ENCODE data around the gene FMN2.
"Not testable (repeated sequence)": the region's sequence is repeated elsewhere in the genome, so short reads cannot be mapped to it uniquely, and the experiment has no call there.

Gene FMN2

DNA sequence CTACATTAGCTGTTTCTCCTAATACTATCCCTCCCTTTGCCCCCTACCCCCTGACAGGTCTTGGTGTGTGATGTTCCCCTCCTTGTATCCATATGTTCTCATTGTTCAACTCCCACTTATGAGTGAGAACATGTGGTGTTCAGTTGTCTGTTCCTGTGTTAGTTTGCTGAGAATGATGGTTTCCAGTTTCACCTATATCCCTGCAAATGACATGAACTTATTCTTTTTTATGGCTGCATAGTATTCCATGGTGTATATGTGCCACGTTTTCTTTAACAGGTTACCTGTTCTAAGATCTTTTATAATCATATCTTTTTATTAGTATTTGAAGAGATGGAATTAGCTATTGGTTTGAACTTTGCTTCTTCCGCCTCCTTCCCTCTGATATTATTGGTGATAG lies 172.8 kb downstream of the FMN2 start:
- DNase-seq, result not testable (repeated sequence)

DNA sequence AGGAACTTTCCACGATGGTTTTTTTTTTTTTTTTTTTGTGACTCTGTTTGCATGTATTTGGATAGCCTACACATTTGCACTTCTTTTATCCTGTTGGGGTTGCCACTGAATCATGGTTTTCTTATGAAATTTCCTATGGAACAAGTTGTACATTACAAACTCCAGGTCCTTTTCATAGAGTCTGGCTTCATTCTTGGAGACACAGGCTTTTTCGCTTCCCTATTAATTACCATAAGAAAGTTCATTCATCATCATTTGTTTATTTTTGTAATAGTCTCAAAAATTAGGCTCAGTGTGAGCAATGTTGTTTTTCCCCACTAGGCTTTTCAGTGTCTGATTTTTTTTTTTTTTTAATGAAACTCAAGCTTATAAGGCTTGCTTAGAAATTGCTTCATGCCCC lies 179.4 kb downstream of the FMN2 start:
- no peak for DNase-seq

DNA sequence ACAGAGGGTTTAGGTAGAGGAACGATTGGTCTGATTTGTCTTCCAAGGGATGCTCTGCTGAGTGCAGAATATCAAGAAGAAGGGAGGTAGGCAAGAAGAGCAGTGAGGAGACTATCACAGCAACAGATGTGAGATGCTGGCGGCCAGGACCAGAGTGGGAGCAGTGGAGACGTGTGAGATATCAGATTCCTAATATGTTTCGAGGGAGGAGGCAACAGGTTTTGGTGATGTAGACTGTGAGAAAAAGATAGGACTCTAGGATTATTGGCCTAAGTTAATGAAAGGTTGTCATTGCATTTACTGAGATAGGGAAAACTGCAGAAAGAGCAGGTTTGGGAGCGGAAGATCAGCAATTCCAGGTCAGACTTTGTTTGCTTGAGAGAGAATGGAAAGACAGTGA lies 182.9 kb downstream of the FMN2 start:
- no peak for DNase-seq

DNA sequence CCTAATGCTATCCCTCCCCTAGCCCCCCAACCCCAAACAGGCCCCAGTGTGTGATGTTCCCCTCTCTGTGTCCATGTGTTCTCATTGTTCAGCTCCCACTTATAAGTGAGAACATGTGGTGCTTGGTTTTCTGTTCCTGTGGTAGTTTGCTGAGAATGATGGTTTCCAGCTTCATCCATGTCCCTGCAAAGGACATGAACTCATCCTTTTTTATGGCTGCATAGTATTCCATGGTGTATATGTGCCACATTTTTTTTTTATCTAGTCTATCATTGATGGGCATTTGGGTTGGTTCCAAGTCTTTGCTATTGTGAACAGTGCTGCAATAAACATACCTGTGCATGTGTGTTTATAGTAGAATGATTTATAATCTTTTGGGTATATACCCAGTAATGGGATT lies 183.5 kb downstream of the FMN2 start:
- DNase-seq, result not testable (repeated sequence)

DNA sequence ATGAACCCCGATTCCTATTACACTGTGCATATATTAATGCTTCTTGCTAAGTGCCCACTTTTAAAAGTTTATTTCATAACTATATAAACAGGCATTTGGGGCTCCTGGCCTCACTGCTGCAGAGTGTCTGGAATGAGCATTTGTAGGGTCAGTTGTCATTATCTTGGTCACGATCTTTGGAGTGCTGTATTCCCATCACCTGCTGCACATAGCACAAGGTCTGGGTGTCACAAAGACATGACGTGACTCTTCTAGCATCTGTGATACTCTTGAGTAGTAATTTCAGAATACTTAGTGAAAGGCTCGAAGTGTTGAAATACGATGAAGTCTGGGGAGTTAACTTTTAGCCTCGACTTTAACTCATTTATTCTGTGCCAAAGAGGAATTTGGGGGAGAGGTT lies 186.4 kb downstream of the FMN2 start:
- no peak for DNase-seq

DNA sequence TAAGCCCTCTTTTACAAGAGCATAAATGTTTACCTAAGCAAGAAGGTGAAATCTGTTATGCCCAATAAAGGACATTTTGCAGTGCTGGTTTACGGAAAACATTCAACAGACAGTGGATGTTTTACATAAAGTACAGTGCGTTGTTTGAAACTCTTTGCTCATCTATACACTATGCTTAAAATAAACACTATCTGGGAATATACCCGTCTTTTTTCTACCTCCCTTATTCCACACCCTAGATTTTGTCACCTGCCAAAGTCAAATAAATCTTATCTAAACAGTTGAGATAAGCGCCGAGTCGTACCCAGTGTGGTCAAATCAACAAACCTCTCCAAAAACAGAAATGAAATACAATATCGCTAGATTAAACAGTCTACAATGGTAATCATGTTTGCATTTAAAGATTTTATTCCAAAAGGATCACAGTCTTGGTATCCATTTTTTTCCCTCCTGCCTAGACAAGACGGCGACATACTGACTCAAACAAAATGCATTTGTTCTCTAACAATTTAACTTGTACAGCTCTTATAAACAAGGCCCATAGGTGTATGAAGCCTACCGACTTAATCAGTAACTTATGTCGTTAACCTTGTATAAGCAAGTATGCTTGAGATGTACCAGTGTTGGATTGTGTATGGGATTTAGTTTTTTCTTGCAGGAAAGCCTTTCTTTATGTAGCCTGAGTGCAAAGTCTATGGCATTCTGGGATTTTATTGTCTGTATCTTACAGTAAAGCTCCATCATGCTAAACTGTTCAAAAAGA lies 189.1 kb downstream of the FMN2 start:
- no peak for DNase-seq

DNA sequence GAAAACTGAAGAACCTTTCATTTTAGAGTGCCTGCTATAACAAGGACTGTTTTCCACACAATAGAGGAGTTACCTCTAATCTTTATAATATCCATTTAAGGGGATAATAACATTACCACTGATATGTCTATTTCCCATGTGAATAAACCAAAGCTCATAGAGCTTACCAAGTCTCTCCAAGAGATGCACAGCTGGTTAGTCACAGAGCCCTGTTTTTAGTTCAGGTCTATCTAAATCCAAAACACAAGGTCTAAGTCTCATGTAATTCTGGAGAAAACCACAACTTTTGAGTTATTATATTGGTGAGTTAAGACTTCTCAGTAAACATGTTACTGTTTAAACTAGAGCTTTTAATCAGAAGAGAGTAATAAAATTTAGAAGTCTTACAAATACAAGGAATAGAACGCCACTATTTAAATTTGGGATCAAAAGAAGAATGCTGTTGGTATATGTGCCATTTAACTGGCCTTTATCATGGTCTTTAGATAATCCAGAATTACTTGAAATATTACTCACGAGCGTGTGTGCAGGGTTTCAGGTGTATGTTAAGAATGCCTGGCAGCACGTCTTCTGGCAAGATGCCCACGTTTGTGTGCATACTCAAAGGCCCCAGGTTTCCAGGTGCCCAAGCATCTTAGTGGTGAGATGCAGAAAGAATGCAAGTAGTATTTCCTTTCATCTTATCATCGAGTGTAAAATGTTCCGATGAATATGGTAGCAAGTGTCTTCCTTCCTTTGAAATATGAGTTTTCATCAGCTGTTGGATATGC lies 190.6 kb downstream of the FMN2 start:
- no peak for DNase-seq

DNA sequence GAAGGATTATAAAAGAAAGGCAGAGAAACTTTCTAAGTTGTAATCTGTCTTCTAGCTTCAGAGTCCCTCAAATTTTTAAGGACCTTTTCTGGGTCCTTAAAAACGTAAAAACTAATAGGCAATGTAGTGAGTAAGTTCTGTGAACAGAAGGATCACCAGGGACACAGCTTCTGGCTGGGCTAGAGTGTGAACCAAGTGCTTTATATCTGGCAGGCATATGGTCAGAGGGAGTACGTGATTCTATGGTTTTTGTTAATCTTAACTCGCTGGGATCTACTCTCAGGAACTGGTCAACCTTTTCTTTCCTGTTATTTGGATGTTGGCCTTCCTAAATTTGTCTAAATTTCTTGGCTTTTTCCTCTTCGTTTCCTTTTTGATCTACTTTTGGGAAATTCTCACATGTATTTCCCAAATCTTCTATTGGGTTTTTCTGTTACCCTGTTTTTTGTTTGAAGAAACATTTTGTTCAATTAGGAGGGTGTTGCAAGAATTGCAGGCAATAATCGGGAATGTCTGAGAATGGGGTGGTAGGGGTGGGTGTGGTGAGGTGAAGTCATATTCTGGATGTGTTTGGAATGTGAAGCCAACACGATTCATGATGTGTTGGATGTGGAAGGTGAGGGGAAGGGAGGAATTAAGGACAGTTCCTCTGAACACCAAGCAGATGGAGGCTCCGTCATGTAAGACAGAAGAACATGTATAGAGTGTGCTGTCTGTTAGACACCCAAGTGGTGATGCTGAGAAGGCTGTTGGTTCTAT lies 193.2 kb downstream of the FMN2 start:
- no peak for DNase-seq

DNA sequence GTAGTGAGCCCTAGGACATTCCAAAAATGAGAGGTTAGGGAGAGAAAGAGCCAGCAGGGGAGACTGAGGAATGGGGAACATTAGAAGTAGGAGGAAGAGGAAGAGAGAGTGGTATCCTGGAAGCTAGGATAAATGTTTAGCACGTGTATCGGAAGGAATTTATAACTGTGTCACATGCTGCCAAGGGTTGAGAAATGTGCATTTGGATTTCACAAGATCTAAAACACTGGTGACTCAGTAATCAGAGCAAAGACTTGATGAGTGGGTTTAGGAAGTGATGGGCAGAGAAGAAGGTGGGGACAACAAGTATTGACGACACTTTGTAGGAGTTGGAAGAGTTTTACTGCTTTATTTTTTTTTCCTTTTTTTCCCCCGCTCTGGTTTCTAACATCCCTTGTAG lies 193.9 kb downstream of the FMN2 start:
- DNase-seq, result no peak

DNA sequence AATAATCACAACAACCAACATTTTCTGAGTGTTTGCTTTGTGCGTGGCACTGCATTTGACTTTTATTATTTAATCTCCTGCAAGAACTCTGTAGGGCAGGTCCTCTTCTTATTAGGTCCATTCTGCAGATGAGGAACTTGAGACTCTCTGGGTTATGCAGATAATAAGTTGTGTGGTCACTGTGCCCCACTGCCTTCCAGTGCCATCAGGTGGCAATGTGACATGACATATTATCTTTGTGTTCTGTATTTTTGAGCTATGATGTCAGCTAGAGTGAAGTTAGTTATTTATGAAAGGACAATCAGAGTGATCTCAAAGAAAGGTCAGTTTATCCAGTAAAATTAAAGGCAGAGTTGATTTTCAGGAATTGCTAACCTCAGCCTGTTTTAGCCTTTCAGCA lies 196.0 kb downstream of the FMN2 start:
- DNase-seq, result peak; percentile 32

DNA sequence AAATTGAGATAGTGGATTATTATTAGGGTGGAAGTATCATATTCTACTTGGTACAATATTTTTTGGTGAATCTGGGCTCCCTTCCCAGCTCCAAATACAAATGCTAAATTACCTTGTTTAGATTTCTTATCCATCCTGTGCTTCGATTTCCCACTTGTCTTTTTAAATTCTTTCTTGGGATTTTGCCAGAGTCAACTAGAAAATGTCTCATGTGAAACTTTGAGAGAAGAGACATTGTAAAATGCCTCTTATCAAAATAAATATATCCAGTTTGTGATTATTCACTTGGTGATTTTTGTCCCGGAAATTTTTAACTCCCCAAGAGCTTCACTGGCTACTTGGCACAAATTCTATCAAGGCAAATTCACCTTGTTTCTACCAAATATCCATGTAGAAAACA lies 202.0 kb downstream of the FMN2 start:
- no peak for DNase-seq

DNA sequence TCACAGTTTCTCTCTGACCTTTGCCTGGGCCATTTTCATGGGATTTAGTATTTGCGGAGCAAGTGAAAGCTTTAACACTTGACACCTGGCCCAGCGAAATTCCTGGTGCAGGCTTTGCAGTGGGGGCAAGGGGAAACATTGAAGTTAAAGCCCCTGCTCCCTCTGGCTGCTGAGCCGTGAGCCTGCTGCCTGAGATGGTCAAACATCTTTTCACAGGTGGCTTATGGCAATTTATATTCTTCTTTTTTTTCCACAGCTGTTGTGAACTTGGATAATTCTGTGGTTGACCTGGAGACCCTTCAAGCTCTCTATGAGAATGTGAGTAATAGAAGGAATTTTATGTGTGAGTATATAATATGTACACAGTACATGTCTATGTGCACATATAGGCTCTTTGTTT lies 202.9 kb downstream of the FMN2 start:
- DNase-seq, result no peak

DNA sequence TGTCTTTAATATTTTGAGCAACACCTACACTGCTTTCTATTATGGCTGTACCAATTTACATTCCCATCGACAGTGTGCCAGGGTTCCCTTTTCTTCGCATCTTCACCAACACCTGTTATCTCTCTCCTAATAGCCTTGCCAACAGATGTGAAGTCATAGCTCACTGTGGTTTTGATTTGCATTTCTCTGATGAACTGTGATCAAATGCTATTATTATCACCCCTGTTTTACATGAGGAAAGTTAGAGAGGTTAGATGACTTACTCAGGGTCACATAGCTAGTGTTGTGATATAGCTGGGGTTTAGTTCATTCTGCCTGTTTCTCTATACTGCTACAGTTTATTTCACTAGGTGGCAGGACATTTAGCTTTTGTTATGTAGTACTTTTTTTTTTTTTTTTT lies 204.1 kb downstream of the FMN2 start:
- no peak for DNase-seq

DNA sequence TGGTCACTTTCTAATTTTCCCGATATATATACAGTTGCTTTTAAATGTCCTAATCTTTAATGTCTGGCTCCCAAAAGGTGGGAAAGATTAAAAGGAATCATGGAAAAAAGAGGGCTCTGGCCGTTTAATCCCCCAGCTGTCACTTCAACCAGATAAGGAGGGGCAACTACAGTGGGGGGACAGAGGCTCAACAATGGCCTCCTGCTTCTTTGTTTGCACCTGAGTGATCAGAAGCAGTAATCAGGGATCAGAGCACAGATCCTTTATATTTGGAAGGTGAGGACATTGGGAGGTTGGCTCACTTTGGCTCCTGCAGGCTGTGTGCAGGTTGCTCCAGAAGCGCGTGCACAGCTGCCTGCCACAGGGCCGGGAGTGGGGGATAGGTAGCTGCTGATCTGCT lies 212.8 kb downstream of the FMN2 start:
- no peak for DNase-seq

DNA sequence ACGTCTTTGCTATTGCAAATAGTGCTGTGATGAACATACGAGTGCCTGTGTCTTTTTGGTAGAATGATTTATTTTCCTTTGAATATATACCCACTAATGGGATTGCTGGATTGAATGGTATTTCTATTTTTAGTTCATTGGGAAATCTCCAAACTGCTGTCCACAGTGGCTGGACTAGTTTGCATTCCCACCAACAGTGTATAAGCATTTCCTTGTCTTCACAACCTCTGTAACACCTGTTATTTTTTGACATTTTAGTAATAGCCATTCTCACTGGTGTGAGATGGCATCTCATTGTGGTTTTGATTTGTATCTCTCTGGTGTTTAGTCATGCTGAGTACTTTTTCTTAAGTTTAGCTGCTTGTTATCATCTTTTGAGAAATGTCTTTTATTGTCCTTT lies 215.0 kb downstream of the FMN2 start:
- no peak for DNase-seq

DNA sequence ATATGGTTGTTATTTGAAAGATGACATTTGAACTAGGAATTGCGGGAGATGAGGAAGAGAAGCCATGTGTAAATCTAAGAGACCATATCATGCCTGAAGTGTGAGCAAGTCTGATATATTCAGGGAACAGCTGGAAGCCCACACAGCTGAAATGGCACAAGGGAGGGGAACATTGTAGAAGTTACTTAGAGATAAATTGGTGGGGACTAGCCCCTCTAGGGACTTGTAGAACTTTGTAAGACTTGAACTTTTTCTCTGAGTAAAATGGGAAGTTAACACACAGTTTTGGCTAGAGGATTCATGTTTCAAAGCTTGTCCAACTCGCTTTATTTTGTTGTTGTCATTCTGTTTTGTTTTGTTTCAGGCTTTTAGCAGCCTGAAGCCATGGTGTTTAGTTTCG lies 216.4 kb downstream of the FMN2 start:
- DNase-seq, result no peak

DNA sequence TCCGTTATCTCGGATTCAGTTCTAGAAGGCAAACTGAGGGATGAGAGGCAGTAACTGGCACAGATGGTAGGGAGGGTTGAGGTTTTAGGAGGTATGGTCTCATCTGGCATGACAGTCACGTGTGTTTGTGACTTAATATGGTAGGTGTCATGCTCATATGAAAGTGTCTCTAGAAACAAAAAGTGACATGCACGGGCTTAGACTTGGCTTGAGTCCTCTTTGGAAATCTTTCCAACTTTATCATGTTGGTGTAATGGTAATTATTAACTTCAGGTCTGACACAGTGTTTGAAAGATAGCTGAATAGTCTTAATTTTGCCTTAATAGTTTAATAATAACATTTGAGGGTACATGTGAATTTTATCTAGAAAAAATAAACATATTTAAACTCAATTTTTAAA lies 218.1 kb downstream of the FMN2 start:
- no peak for DNase-seq

DNA sequence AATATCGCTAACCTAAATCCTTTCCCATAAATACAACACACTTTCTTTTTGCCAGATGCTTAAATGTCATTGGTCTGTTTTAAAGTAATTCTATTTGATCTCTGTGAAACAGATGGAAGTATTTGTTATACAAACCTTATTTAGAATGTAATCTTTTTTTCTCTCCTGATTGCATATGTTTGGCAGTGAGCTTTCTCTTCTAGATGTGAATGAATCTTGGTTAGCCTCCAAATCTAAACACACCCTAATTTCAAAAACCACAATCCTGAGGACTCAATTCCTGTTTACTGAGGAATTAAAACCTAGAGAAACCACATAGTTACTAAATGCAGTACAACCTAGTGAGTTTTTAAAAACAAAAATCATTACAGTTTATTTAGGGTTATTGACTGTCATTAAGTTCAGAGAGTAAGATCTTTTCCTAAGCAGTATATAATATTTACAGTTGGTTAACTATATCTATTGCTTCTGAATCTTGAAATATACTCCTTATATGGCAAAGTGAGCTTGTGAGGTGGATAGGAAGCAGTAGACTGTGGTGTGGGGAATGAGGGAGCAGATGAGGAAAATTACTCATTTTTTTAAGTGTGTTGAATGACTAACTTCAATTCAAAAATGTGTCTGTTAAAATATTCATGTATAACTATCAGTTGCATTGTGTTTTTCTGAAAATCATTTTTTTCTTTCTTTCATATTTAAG lies 218.7 kb downstream of the FMN2 start:
- no peak for DNase-seq

DNA sequence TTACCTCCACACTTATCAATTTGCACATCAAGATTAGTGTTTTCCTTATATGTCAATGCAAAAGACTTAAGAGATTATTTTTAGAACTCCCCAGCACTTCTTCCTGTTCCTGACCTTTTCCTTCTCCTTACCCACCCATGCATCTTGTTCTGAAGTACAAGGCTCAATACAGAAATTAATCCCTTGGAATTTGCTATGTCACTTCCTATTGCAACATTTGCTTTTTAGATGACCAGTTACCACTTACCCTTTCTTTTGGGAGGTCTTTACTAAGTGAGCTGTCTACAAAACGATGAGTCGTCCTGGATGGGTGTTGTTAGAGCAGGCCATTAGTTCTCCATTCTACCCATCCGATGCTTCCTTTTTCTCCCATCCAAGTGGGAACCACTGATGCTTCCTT lies 221.2 kb downstream of the FMN2 start:
- peak; percentile 25 for DNase-seq

DNA sequence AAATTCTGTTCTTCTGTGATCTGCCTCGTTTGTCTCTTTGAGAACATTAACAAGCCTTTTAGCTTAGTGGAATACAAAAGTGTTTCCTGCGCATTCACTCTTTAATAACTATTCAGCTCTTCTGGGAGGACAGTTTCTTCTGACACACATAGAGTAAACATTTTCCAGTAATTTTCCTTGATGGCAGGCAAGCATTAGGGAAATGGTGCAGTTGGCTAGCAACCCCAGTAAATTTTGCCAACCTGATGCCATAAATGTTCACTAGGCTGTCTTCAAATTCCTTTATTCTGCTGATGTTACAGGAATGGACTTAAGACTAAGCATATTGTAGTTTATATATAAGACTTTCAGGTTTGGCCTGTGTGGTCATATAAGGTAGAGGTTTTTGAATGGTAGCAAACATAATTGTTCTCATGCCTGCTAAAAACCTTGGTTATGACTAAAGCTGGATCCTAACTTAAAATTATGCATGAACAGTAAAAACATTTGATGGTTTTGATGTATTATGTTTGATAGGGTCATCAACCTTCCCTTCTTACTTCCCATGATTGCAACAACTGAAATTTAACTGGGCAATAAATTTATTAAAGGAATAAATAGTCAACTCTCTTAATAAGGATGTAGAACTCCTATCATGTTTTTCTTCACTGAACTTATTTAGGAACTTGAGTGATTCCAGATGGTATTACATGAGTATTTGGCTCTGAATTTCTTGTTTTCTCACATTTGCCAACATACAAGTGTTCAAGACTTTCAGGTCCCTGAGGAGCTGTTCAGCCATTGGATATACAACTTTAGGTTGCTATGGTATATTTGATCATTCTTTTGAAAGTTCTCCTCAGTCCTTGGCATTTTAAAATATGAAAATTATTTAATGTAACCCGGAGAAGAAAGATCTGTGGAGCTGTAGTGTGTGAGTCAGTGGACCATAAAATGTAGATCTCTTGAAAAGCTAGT lies 223.4 kb downstream of the FMN2 start:
- no peak for DNase-seq

DNA sequence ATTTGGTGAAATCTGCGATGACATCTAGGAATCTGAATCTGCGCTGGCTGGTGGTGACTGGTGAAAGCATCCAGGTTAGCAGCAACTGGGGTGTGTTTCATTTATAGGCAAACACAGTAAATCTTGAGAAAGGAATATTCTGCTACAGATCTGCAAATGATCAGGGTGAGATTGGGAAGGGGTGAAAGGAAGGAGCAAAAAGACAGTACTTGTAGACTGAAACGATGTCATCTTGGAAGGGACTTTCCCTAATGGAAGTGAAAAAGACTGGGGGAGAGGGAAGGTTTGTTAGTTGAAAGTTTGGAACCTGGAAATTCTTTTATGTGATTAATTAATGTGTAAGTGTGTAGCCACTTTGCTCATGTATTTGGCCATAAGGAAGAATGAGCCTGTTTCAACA lies 228.3 kb downstream of the FMN2 start:
- DNase-seq, result no peak

DNA sequence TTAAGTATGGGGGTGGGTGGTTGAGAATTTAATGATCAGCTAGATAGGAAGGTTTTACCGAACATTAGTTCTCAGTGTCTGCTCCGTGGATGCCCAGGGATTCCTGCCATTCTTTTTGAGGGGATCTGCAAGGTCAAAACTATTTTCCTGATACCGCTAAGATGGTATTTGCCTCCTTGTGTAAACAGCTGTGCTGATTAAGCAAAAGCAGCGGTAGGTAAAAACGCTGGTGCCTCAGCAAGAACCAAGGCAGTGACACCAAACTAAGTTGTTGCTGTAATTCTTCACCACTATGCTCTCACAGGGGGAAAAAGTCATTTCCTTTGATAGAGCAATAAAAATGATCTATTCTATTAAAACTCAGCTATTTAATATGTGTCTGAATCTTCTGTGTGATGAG lies 229.0 kb downstream of the FMN2 start:
- no peak for DNase-seq
